Stimulated activated CD4-positive, alpha-beta T cell treated with anti-CD3 and anti-CD28 coated beads, Interleukin-1b, Interleukin-23, amount 100 ng/mL, for 48 hours (primary cell): ENCODE measurements around the gene MAN1A2.

Source experiments
- DNase-seq: peaks from one replicate; pipeline ENCODE4 v3.0.0-alpha.2; 2020

The MAN1A2 gene

GRCh38 chr1:117362986-117363385 lies 4.3 kb upstream of the MAN1A2 start:
- no peak for DNase-seq

- no peak for DNase-seq
Measured at GRCh38 chr1:117363571-117364048, 3.6 kb upstream of the MAN1A2 start.

- no peak for DNase-seq
Measured at GRCh38 chr1:117364240-117364639, 3.0 kb upstream of the MAN1A2 start.

GRCh38 chr1:117365350-117366176 lies 1.7 kb upstream of the MAN1A2 start:
- no peak for DNase-seq

- peak; percentile 70 for DNase-seq
Measured at GRCh38 chr1:117366177-117367045, 838 bp upstream of the MAN1A2 start.

- peak; percentile 19 for DNase-seq
Measured at GRCh38 chr1:117368116-117369108, 1.2 kb downstream of the MAN1A2 start.

GRCh38 chr1:117370071-117370470 lies 2.8 kb downstream of the MAN1A2 start:
- DNase-seq = no peak

- no peak for DNase-seq
Measured at GRCh38 chr1:117370509-117370908, 3.3 kb downstream of the MAN1A2 start.

- DNase-seq = no peak
Measured at GRCh38 chr1:117371441-117372151, 4.3 kb downstream of the MAN1A2 start.

- no peak for DNase-seq
Measured at GRCh38 chr1:117372863-117373412, 5.7 kb downstream of the MAN1A2 start.

- no peak for DNase-seq
Measured at GRCh38 chr1:117373932-117374331, 6.7 kb downstream of the MAN1A2 start.

GRCh38 chr1:117375327-117375726 lies 8.1 kb downstream of the MAN1A2 start:
- no peak for DNase-seq

GRCh38 chr1:117387060-117387633 lies 19.9 kb downstream of the MAN1A2 start:
- DNase-seq = no peak

GRCh38 chr1:117388328-117388727 lies 21.1 kb downstream of the MAN1A2 start:
- DNase-seq = no peak

- no peak for DNase-seq
Measured at GRCh38 chr1:117389284-117389683, 22.0 kb downstream of the MAN1A2 start.

GRCh38 chr1:117389779-117390178 lies 22.5 kb downstream of the MAN1A2 start:
- DNase-seq = no peak

- no peak for DNase-seq
Measured at GRCh38 chr1:117392771-117393170, 25.5 kb downstream of the MAN1A2 start.

- DNase-seq = no peak
Measured at GRCh38 chr1:117396074-117396473, 28.8 kb downstream of the MAN1A2 start.

- DNase-seq = no peak
Measured at GRCh38 chr1:117396636-117397035, 29.4 kb downstream of the MAN1A2 start.

GRCh38 chr1:117398957-117399356 lies 31.7 kb downstream of the MAN1A2 start:
- DNase-seq = no peak

GRCh38 chr1:117401761-117402160 lies 34.5 kb downstream of the MAN1A2 start:
- DNase-seq = no peak
